GM12878 (cell line): ENCODE results near the gene KCNQ1. TPM values are rescaled to one million over a fixed set of nuclear protein-coding genes. Genes with fewer than 3 reads are reported as not detected.

Source experiments
- ATAC-seq: fragments of 200-7000 bp; cut with Tn5 transposase; 3 replicates; pipeline ENCODE4 v1.9.1; 2020; ENCODE audit warnings: mild to moderate bottlenecking, moderate library complexity
- BruUV-seq: library from RNA; stranded (reverse); fragments of 400-500 nt; replicated peaks from 2 replicates; lab custom pipeline; 2021; lab: Mats Ljungman, UMichigan
- CTCF ChIA-PET: fragments of 300-600 bp; sonication (Branson Sonifier 250); formaldehyde crosslinking; extraction: SDS; loops from one replicate; lab custom pipeline; 2021; ENCODE audit warnings: inconsistent platforms; lab: Yijun Ruan, JAX
- POLR2A ChIA-PET: fragments of 350-600 bp; formaldehyde crosslinking; extraction: SDS; loops from one replicate; lab custom pipeline; 2021; ENCODE audit warnings: inconsistent platforms; lab: Charles Lee
- RAD21 ChIA-PET: fragments of 300-600 bp; sonication (Branson Sonifier 250); formaldehyde crosslinking; loops from one replicate; lab custom pipeline; 2023; ENCODE audit warnings: antibody characterized with exemption; ENCODE audit not compliant: unreplicated experiment; lab: Charles Lee
- SMC1A ChIA-PET: fragments of 300-600 bp; sonication (Branson Sonifier 250); formaldehyde crosslinking; loops from one replicate; lab custom pipeline; 2023; ENCODE audit not compliant: unreplicated experiment, uncharacterized antibody; lab: Charles Lee
- DNase-seq: peaks from one replicate; pipeline ENCODE4 v3.0.0-alpha.2; 2011; ENCODE audit warnings: low read depth, low spot score
- FAIRE-seq: peaks from 3 replicates; lab custom pipeline; 2011; peaks lifted over from hg19 to GRCh38; lab: Jason Lieb, UNC
- H2AFZ ChIP-seq: 2 replicates; pipeline ENCODE4 v1.6.0; 2011; ENCODE audit warnings: low read depth, low read length, control low read depth; ENCODE audit not compliant: control insufficient read depth
- H3K27ac ChIP-seq: 2 replicates; pipeline ENCODE4 v1.5.1; 2011; ENCODE audit warnings: control low read depth; ENCODE audit not compliant: control insufficient read depth, insufficient read depth
- H3K27me3 ChIP-seq, 2 experiments: replicated peaks in 1 of 2; 2 replicates each; pipeline versions ENCODE4 v1.6.0 to v1.6.1; 2011; ENCODE audit warnings: low read length in 1 of 2; ENCODE audit not compliant: control insufficient read depth in 2 of 2, insufficient read depth in 2 of 2
- H3K36me3 ChIP-seq, 2 experiments: 2 replicates each; pipeline ENCODE4 v1.5.1; 2011; ENCODE audit warnings: low read length in 1 of 2; ENCODE audit not compliant: control insufficient read depth in 2 of 2, insufficient read depth in 2 of 2
- H3K4me1 ChIP-seq: 2 replicates; pipeline ENCODE4 v1.6.1; 2011; ENCODE audit warnings: mild to moderate bottlenecking, low read length, moderate library complexity, mixed read lengths; ENCODE audit not compliant: control insufficient read depth, insufficient read depth
- H3K4me2 ChIP-seq: 2 replicates; pipeline ENCODE4 v1.6.0; 2011; ENCODE audit warnings: control low read depth; ENCODE audit not compliant: control insufficient read depth, insufficient read depth
- H3K4me3 ChIP-seq: fragments of 200-600 bp; sonication (generic); 2 replicates; pipeline ENCODE4 v1.5.1; 2016
- H3K79me2 ChIP-seq: 2 replicates; pipeline ENCODE4 v1.6.0; 2011; ENCODE audit warnings: low read length; ENCODE audit not compliant: control insufficient read depth, insufficient read depth
- H3K9ac ChIP-seq: 2 replicates; pipeline ENCODE4 v1.8.0; 2011; ENCODE audit warnings: low read length, control low read depth, mixed read lengths; ENCODE audit not compliant: control insufficient read depth, insufficient read depth
- H3K9me3 ChIP-seq: replicated peaks from 3 replicates; pipeline ENCODE4 v1.5.1; 2011; ENCODE audit warnings: mild to moderate bottlenecking, low read length; ENCODE audit not compliant: control insufficient read depth, insufficient read depth
- H4K20me1 ChIP-seq: 2 replicates; pipeline ENCODE4 v1.6.0; 2011; ENCODE audit not compliant: control insufficient read depth, insufficient read depth
- BRCA1 ChIP-seq: IDR thresholded peaks from 2 replicates; pipeline ENCODE4 v1.6.1; 2011; ENCODE audit warnings: low read depth, low read length, improper control_type of control experiment
- GABPA ChIP-seq: IDR thresholded peaks from 2 replicates; pipeline ENCODE4 v1.6.1; 2014; ENCODE audit warnings: antibody characterized with exemption, low read depth, mild to moderate bottlenecking, inconsistent platforms
- KLF5 ChIP-seq: fragments of 450-650 bp; IDR thresholded peaks from 2 replicates; pipeline ENCODE4 v1.6.1; 2014; ENCODE audit warnings: mild to moderate bottlenecking; ENCODE audit not compliant: partially characterized antibody
- MYB ChIP-seq: fragments of 150-350 bp; IDR thresholded peaks from 2 replicates; pipeline ENCODE4 v1.6.1; 2014; ENCODE audit warnings: mild to moderate bottlenecking, low read depth, low read length, borderline replicate concordance
- NFIC ChIP-seq: IDR thresholded peaks from 2 replicates; pipeline ENCODE4 v1.6.1; 2012; ENCODE audit warnings: low read depth, mild to moderate bottlenecking, inconsistent platforms, low read length, moderate library complexity
- POLR2A ChIP-seq: IDR thresholded peaks from 2 replicates; pipeline ENCODE4 v1.6.1; 2011; ENCODE audit warnings: low read depth, mild to moderate bottlenecking, low read length
- RAD51 ChIP-seq: fragments of 450-650 bp; IDR thresholded peaks from 2 replicates; pipeline ENCODE4 v1.6.1; 2016; ENCODE audit warnings: moderate library complexity, mild to moderate bottlenecking, inconsistent platforms
- STAT1 ChIP-seq: fragments of 450-650 bp; conservative IDR thresholded peaks from 2 replicates; pipeline ENCODE4 v1.6.1; 2014; ENCODE audit warnings: antibody characterized with exemption, mild to moderate bottlenecking
- YY1 ChIP-seq: IDR thresholded peaks from 2 replicates; pipeline ENCODE4 v1.6.1; 2011; ENCODE audit warnings: low read depth, mild to moderate bottlenecking, low read length
- ZNF207 ChIP-seq: fragments of 450-650 bp; IDR thresholded peaks from 2 replicates; pipeline ENCODE4 v1.6.1; 2014; ENCODE audit warnings: antibody characterized with exemption, mild to moderate bottlenecking, borderline replicate concordance
- WGBS: methylation state at CpG from one replicate; pipeline ENCODE4 v1.1.6; 2016; ENCODE audit warnings: low lambda C conversion rate; ENCODE audit not compliant: insufficient replicate concordance, insufficient coverage; ENCODE audit errors: missing lambda C conversion rate; 5-methylcytosine and 5-hydroxymethylcytosine counted together
- in situ Hi-C: fragments of 300-500 bp; cut with MboI; formaldehyde crosslinking; loops from 9 replicates; pipeline ENCODE4 v1.14.3; 2018; ENCODE audit warnings: mixed read lengths
- intact Hi-C: fragments of 100-400 bp; cut with micrococcal nuclease; formaldehyde crosslinking; loops from one replicate; pipeline ENCODE4 v1.14.2; 2022; ENCODE audit not compliant: unreplicated experiment
- polyA plus RNA-seq, 11 experiments: library from polyadenylated mRNA; depleted of rRNA in 4 of 11; unstranded in 6 of 11; stranded (reverse) in 5 of 11; fragments of >200 nt; fragmentation: Nextera tagmentation in 4 of 11; fragmentation: Illumina TruSeq in 1 of 11; extraction: Ambion mirVana in 4 of 11; extraction: Trizol in 1 of 11; gene quantifications; 1 replicate in 1 of 11; 2 replicates in 10 of 11; pipeline versions ENCODE4 v1.2.1 to v1.2.3, GENCODE V29; 2011 to 2016; ENCODE audit warnings: inconsistent platforms in 2 of 11, missing spikeins in 2 of 11, low read depth in 1 of 11
- total RNA-seq, 4 experiments: library from RNA; depleted of rRNA in 3 of 4; stranded (reverse); fragments of >200 nt in 3 of 4; fragmentation: Illumina TruSeq in 1 of 4; extraction: Trizol in 1 of 4; gene quantifications; 2 replicates each; pipeline versions ENCODE4 v1.2.1 to v1.2.3, GENCODE V29; 2013 to 2021
- TF ChIP-seq, protein P1 (sequence below): fragments of 450-650 bp; IDR thresholded peaks from 2 replicates; pipeline ENCODE4 v1.6.1; 2017; ENCODE audit warnings: mild to moderate bottlenecking, low read depth, inconsistent platforms; ENCODE audit not compliant: poor library complexity, severe bottlenecking

Gene KCNQ1
- total and polyA plus RNA-seq, 10 of the 15 experiments (the other 5 are each of a cell fraction or from before 2014, with no cell fraction given), result 0.03 to 0.15 (median 0.12) TPM; not detected in 7

DNA sequence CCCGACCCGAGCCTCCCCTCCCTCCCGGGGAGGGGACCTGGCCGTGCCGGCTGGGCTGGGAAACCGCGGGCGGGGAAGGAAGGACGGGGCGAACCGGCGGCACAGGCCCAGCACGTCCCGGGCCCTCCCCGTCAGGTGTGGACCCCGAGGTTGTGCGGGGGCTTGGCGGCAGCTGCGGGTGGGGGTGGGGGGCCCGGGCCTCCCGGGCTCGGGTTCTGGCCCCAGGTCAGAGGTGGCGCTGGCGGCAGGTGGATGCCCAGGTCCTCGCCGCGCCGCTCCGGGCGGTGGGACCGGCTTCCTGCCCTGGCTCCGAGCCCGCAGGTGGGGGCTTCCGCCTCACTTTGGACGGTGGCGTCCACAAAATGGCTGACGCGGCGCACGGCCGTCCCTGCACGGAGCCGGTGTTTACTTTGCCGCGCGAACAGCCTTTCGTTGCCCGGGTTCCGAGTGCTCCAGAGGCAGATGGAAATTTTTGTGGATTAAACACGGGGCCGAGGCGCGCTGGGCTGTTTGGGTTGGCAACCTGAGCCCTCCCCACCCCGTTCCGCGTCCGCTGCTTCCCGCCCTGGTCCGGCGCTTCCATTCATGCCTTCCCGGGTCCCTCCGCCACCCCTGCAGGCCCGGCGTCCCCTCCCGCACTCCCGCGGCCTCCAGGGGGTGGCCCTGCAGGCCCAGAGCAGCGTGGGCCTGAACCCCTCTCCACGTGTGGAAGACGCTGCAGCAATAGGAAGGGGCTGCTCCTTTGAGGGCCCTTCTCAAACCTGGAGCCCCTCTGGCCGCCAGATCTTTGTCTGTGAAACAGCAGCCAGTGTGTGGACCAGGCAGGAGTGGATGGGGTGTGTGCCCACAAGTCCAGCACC is 346.9 kb downstream of the KCNQ1 start:
- FAIRE-seq (no peak), DNase-seq (no peak), ATAC-seq (no peak)
- Histone ChIP-seq H3K79me2 (no peaks in the 10 kb centered on the region), H3K9me3 (no peaks in the 10 kb centered on the region), H3K27ac (no peak overlapping the region), H3K4me2 (no peak overlapping the region), H3K4me1 (no peaks in the 10 kb centered on the region), H4K20me1 (no peaks in the 10 kb centered on the region), H3K36me3 (no peaks in the 10 kb centered on the region), H2AFZ (no peak overlapping the region), H3K4me3 (no peak overlapping the region), H3K27me3 (no peaks in the 10 kb centered on the region; a peak in 1 of 4 replicates), H3K9ac (no peak overlapping the region)
- ChIA-PET POLR2A (no interaction called here), RAD21 (no interaction called here), SMC1A (no interaction called here), CTCF (no interaction called here)
- in situ Hi-C loops, result no loop called here
- 55% methylated on average over 32 of the region's 71 CpGs for WGBS
- intact Hi-C loops, result no loop called here
- TF ChIP-seq, protein P1, sequence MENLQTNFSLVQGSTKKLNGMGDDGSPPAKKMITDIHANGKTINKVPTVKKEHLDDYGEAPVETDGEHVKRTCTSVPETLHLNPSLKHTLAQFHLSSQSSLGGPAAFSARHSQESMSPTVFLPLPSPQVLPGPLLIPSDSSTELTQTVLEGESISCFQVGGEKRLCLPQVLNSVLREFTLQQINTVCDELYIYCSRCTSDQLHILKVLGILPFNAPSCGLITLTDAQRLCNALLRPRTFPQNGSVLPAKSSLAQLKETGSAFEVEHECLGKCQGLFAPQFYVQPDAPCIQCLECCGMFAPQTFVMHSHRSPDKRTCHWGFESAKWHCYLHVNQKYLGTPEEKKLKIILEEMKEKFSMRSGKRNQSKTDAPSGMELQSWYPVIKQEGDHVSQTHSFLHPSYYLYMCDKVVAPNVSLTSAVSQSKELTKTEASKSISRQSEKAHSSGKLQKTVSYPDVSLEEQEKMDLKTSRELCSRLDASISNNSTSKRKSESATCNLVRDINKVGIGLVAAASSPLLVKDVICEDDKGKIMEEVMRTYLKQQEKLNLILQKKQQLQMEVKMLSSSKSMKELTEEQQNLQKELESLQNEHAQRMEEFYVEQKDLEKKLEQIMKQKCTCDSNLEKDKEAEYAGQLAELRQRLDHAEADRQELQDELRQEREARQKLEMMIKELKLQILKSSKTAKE, result no peak
- no peak for TF ChIP-seq STAT1
- no peak for TF ChIP-seq YY1
- TF ChIP-seq BRCA1, result no peak
- no peak for TF ChIP-seq RAD51
- no peak for TF ChIP-seq NFIC
- TF ChIP-seq ZNF207, result no peak
- no peak for TF ChIP-seq KLF5
- no peak for TF ChIP-seq GABPA
- TF ChIP-seq MYB, result no peak
- no peak for TF ChIP-seq POLR2A
- BruUV-seq, result no TSS peak
